Tibial artery (tissue), 4 donors: Measurements from ENCODE around the gene CALHM3.

ENCODE experiments used
- DNase-seq, 2 donors: peaks; one replicate each; pipeline ENCODE4 v3.0.0-alpha.2; 2019
- H3K27ac ChIP-seq, 2 donors: fragments of 200-600 bp; sonication (generic) in 1 of 2; 1 replicate in 1 of 2; 2 replicates in 1 of 2; pipeline ENCODE4 v1.5.1; 2018 to 2019; ENCODE audit warnings: mild to moderate bottlenecking in 1 of 2
- H3K27me3 ChIP-seq, 2 donors: fragments of 200-600 bp; sonication (generic) in 1 of 2; one replicate each; pipeline versions ENCODE4 v1.5.1 to v1.6.0; 2016 to 2019
- H3K36me3 ChIP-seq, 3 donors: fragments of 200-600 bp; sonication (generic) in 2 of 3; one replicate each; pipeline ENCODE4 v1.5.1; 2016 to 2019; ENCODE audit warnings: mild to moderate bottlenecking in 2 of 3
- H3K4me1 ChIP-seq, 4 donors: fragments of 200-600 bp; sonication (generic) in 2 of 4; 1 replicate in 3 of 4; 2 replicates in 1 of 4; pipeline ENCODE4 v1.5.1; 2016 to 2019
- H3K4me3 ChIP-seq, 2 donors: fragments of 200-600 bp; sonication (generic) in 1 of 2; 1 replicate in 1 of 2; 2 replicates in 1 of 2; pipeline ENCODE4 v1.5.1; 2018 to 2019; ENCODE audit warnings: mild to moderate bottlenecking in 2 of 2
- H3K9me3 ChIP-seq, 3 donors: fragments of 200-600 bp; sonication (generic) in 1 of 3; one replicate each; pipeline ENCODE4 v1.5.1; 2016 to 2019
- intact Hi-C: fragments of 100-400 bp; cut with DNase I; formaldehyde crosslinking; loops from one replicate; pipeline ENCODE4 v1.15.0; 2023; ENCODE audit warnings: low total_unique reads
- TF ChIP-seq, protein P1 (sequence below), 2 experiments: fragments of 200-600 bp in 1 of 2; fragments of 450-650 bp in 1 of 2; IDR thresholded peaks; one replicate each; pipeline ENCODE4 v1.5.1; 2017 to 2019; ENCODE audit warnings: antibody characterized with exemption in 2 of 2, mild to moderate bottlenecking in 1 of 2, moderate library complexity in 1 of 2

The CALHM3 gene

DNA sequence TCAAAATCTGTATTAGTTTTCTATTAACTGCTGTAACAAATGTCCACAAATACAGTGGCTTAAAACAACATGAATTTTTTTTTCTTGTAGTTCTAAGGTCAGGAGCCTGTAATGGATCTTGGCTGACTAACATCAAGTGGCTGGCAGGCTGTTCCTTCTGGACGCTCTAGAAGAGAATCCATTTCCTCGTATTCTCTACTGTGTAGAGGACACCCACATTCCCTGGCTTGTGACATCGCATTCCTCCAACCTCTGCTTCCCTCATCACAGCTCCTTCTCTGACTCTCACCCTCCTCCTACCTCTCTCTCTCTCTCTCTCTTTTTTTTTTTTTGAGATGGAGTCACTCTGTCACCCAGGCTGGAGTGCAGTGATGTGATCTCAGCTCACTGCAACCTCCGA lies 15.5 kb downstream of the CALHM3 start:
- H3K27me3 ChIP-seq = no peaks in the 10 kb centered on the region
- H3K4me1 ChIP-seq = no peaks in the 10 kb centered on the region
- no peak overlapping the region for H3K4me3 ChIP-seq
- TF ChIP-seq, protein P1, sequence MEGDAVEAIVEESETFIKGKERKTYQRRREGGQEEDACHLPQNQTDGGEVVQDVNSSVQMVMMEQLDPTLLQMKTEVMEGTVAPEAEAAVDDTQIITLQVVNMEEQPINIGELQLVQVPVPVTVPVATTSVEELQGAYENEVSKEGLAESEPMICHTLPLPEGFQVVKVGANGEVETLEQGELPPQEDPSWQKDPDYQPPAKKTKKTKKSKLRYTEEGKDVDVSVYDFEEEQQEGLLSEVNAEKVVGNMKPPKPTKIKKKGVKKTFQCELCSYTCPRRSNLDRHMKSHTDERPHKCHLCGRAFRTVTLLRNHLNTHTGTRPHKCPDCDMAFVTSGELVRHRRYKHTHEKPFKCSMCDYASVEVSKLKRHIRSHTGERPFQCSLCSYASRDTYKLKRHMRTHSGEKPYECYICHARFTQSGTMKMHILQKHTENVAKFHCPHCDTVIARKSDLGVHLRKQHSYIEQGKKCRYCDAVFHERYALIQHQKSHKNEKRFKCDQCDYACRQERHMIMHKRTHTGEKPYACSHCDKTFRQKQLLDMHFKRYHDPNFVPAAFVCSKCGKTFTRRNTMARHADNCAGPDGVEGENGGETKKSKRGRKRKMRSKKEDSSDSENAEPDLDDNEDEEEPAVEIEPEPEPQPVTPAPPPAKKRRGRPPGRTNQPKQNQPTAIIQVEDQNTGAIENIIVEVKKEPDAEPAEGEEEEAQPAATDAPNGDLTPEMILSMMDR (IDR thresholded peaks at IDR 0.05) = no peak
- no peak for DNase-seq
- H3K9me3 ChIP-seq = no peaks in the 10 kb centered on the region
- no peak overlapping the region for H3K27ac ChIP-seq
- intact Hi-C loops = no loop called here
- no peaks in the 10 kb centered on the region for H3K36me3 ChIP-seq

DNA sequence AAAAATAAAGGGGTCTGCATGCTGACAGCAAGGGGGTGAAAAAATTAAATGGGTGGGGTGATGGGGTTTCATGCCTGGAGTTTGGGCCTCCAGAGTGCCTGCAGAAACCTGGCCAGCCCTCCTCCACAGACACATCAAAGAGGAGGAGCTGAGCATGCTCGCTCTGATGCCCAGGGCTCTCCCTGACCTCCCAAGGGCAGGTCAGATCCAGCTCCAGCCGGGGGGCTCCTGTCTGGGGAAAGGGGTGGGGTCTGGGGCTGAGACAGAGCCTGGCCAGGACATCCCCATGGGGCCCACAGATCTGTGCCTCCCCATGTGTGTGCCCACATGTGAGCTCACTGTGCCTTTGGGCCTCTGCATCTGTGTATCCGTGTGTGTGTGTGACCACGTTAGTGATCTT lies 19.4 kb downstream of the CALHM3 start:
- H3K27me3 ChIP-seq = no peaks in the 10 kb centered on the region

DNA sequence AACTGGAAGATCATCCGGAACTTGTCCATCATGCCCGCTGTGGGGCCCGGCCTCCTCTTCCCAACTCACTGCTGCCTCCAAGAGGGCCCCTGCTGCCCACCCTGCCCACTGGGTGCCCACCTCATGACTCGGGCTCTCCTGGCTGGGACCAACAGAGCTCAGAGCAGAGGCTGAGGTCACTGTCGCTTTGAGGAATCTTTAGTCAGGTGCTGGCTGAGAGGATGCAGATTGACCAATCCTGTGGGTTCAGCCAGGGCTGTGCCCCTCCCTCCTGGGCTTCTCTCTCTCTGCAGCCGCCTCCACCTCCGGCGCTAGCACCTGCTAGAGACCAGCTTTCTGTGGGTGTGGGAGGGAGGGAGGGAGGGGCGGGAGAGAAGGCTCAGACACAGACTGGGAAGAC lies 20.3 kb downstream of the CALHM3 start, which contains the start of gene CALHM1:
CALHM1 (minus strand) TSS at position 181 of the 400 bp plus-strand sequence; CDS start at position 32, 149 bp downstream.
- intact Hi-C loops = no loop called here
- H3K4me3 ChIP-seq = no peak within 1 kb of the TSS
- no peaks in the 10 kb centered on the region for H3K36me3 ChIP-seq
- no peaks in the 10 kb centered on the region for H3K27me3 ChIP-seq
- TF ChIP-seq, protein P1 (IDR thresholded peaks at IDR 0.05) = no peak
- DNase-seq = no peak
- H3K9me3 ChIP-seq = no peaks in the 10 kb centered on the region
- no peaks in the 10 kb centered on the region for H3K4me1 ChIP-seq
- H3K27ac ChIP-seq = no peak within 1 kb of the TSS

More for the DNA sequence above, 19.4 kb downstream of the CALHM3 start:
- no peaks in the 10 kb centered on the region for H3K9me3 ChIP-seq
- TF ChIP-seq, protein P1 (IDR thresholded peaks at IDR 0.05) = no peak
- no peak overlapping the region for H3K27ac ChIP-seq
- no peaks in the 10 kb centered on the region for H3K4me1 ChIP-seq
- no peaks in the 10 kb centered on the region for H3K36me3 ChIP-seq
- no peak for DNase-seq
- intact Hi-C loops = no loop called here
- H3K4me3 ChIP-seq = no peak overlapping the region

DNA sequence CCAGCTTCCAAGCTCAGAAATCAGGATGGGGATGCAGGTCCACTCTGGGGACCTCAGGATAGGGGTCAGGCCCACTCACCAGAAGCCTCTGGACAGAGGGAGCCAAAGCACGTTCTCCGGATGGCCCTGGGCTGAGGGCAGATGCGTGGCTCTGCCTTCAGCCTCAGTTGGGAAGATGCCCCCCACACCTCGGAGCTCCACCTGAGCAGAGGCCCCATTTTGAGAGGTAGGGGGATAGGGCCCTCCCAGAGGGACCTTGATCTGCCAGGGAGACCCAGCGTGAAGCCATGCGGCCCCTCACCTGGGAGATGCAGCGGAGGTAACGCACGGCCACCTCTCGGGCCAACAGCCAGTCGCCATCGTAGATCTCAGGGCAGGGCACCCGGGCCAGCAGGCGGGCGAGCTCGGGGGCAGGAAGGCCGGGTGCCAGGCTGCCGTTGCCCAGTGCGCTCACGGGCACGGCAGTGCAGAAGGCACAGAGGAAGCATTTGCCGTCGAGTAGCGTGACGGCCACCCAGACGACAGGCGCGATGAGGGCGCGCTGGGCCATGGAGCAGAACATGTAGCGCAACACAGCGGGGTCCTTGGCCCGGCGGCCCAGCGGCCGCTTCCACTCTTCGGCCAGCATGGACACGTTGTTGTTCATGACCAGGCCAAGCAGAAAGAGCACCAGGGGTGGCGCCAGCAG lies 21.0 kb downstream of the CALHM3 start:
- TF ChIP-seq, protein P1 (IDR thresholded peaks at IDR 0.05) = no peak
- Histone ChIP-seq H3K4me3 (no peak overlapping the region), H3K9me3 (no peaks in the 10 kb centered on the region), H3K27me3 (no peaks in the 10 kb centered on the region), H3K27ac (no peak overlapping the region), H3K4me1 (peaks cover 0 to 1% (median under 1%) of the 10 kb centered on the region in 4 donors), H3K36me3 (no peaks in the 10 kb centered on the region)
- intact Hi-C loops = no loop called here
- DNase-seq = no peak

DNA sequence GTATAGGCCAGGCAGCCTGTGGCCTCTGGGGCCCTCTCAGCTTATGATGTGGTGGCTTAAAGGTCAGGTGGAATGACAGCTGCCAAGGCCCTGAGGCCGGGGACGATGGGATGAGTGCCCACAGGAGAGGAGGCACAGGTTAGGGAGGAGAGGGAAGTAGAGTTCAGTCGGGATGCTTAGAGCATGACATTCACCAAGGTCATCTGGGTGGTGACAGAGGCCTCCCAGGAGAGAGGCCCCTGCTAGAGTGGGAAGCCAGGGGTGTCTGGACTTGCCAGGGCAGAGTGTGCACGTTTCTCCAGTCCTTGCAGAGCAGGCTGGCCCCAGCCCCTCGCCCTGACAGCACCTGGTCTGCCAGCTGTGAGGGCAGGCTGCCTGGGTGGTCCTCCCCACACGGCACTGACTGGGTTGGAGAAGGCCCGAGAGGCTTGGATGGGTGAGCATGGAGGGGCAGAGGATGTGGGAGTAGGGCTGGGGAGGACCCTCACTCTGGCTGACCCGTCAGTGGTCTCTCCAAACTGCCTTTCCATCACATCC lies 21.8 kb downstream of the CALHM3 start:
- no peak overlapping the region for H3K4me3 ChIP-seq
- H3K27ac ChIP-seq = no peak overlapping the region
- intact Hi-C loops = no loop called here
- no peaks in the 10 kb centered on the region for H3K36me3 ChIP-seq
- peaks cover 0 to 9% (median 4%) of the 10 kb centered on the region in 4 donors for H3K4me1 ChIP-seq
- no peak for DNase-seq
- no peaks in the 10 kb centered on the region for H3K9me3 ChIP-seq
- no peaks in the 10 kb centered on the region for H3K27me3 ChIP-seq
- TF ChIP-seq, protein P1 (IDR thresholded peaks at IDR 0.05) = no peak
